H1 (cell line): Measurements from ENCODE around the gene GPR162. TPM values are rescaled to one million over a fixed set of nuclear protein-coding genes. Genes with fewer than 3 reads are reported as not detected.

Source experiments
- CTCF ChIA-PET: fragments of 300-600 bp; sonication (Branson Sonifier 250); formaldehyde crosslinking; loops from one replicate; lab custom pipeline; 2021; ENCODE audit not compliant: partially characterized antibody; lab: Charles Lee
- POLR2A ChIA-PET: fragments of 300-600 bp; sonication (Branson Sonifier 250); formaldehyde crosslinking; loops from one replicate; lab custom pipeline; 2021; ENCODE audit warnings: inconsistent platforms; ENCODE audit not compliant: partially characterized antibody; lab: Charles Lee
- DNase-seq, 2 experiments: peaks; one replicate each; pipeline versions ENCODE4 v3.0.0 to v3.0.0-alpha.2; 2010 to 2022; ENCODE audit warnings: low spot score in 2 of 2, low read depth in 1 of 2, mixed read lengths in 1 of 2
- FAIRE-seq: peaks from 2 replicates; lab custom pipeline; 2011; peaks lifted over from hg19 to GRCh38; lab: Jason Lieb, UNC
- H2AFZ ChIP-seq: 2 replicates; pipeline ENCODE4 v1.8.1; 2012; ENCODE audit warnings: low read length, inconsistent platforms
- H2AK5ac ChIP-seq: 2 replicates; pipeline ENCODE4 v1.6.1; 2013; ENCODE audit warnings: low read depth, low read length
- H2BK120ac ChIP-seq: replicated peaks from 2 replicates; pipeline ENCODE3; 2013; ENCODE audit warnings: low read depth, low read length, inconsistent platforms
- H2BK12ac ChIP-seq: 2 replicates; pipeline ENCODE4 v1.6.1; 2013; ENCODE audit warnings: low read depth, low read length
- H2BK15ac ChIP-seq: 2 replicates; pipeline ENCODE4 v1.6.1; 2013; ENCODE audit warnings: low read length
- H2BK20ac ChIP-seq: 2 replicates; pipeline ENCODE4 v1.6.1; 2013; ENCODE audit warnings: low read length
- H2BK5ac ChIP-seq: 2 replicates; pipeline ENCODE4 v1.6.1; 2013; ENCODE audit warnings: low read depth, low read length
- H3K14ac ChIP-seq: 2 replicates; pipeline ENCODE4 v1.6.1; 2013; ENCODE audit warnings: inconsistent platforms; ENCODE audit not compliant: insufficient read length
- H3K18ac ChIP-seq: 2 replicates; pipeline ENCODE4 v1.6.1; 2013; ENCODE audit warnings: low read length; ENCODE audit errors: extremely low read depth
- H3K23ac ChIP-seq: 2 replicates; pipeline ENCODE4 v1.6.1; 2013; ENCODE audit warnings: inconsistent platforms; ENCODE audit not compliant: insufficient read length
- H3K23me2 ChIP-seq: 2 replicates; pipeline ENCODE4 v1.6.1; 2013; ENCODE audit warnings: low read depth, low read length
- H3K27ac ChIP-seq: 2 replicates; pipeline ENCODE4 v1.6.1; 2011; ENCODE audit warnings: low read depth, low read length, inconsistent platforms
- H3K27me3 ChIP-seq, 4 experiments: replicated peaks in 1 of 4; 1 replicate in 1 of 4; 2 replicates in 3 of 4; pipeline versions ENCODE4 v1.6.1 to v1.8.1; 2011 to 2013; ENCODE audit warnings: low read length in 3 of 4, mild to moderate bottlenecking in 3 of 4, inconsistent platforms in 2 of 4, mixed read lengths in 2 of 4, moderate library complexity in 1 of 4; ENCODE audit not compliant: control insufficient read depth in 3 of 4, insufficient read depth in 3 of 4; ENCODE audit errors: extremely low read depth in 1 of 4
- H3K36me3 ChIP-seq, 4 experiments: 2 replicates each; pipeline versions ENCODE4 v1.6.1 to v1.8.1; 2011 to 2013; ENCODE audit warnings: mild to moderate bottlenecking in 4 of 4, low read length in 3 of 4, moderate library complexity in 2 of 4, control low read depth in 1 of 4, inconsistent platforms in 1 of 4; ENCODE audit not compliant: insufficient read depth in 4 of 4, control insufficient read depth in 2 of 4
- H3K4ac ChIP-seq: replicated peaks from 2 replicates; pipeline ENCODE3; 2013; ENCODE audit warnings: low read length, low read depth, mixed read lengths, inconsistent platforms; ENCODE audit not compliant: insufficient read length
- H3K4me1 ChIP-seq, 4 experiments: replicated peaks in 1 of 4; 1 replicate in 1 of 4; 2 replicates in 3 of 4; pipeline versions ENCODE4 v1.6.1 to v1.8.1; 2011 to 2013; ENCODE audit warnings: low read length in 3 of 4, inconsistent platforms in 2 of 4, mixed read lengths in 1 of 4; ENCODE audit not compliant: insufficient read depth in 4 of 4, control insufficient read depth in 3 of 4
- H3K4me2 ChIP-seq, 2 experiments: 2 replicates each; pipeline versions ENCODE4 v1.6.1 to v1.8.1; 2011 to 2013; ENCODE audit warnings: low read depth in 2 of 2, low read length in 2 of 2, control low read depth in 1 of 2, inconsistent platforms in 1 of 2, mild to moderate bottlenecking in 1 of 2; ENCODE audit not compliant: insufficient read depth in 1 of 2
- H3K4me3 ChIP-seq, 4 experiments: fragments of 200-600, 300-600 bp in 1 of 4; sonication (generic), shearing (Covaris generic), sonication (Bioruptor Twin) in 1 of 4; 2 replicates each; pipeline versions ENCODE4 v1.5.1 to v1.8.1; 2011 to 2016; ENCODE audit warnings: low read length in 4 of 4, low read depth in 3 of 4, control low read depth in 2 of 4, inconsistent platforms in 2 of 4, mild to moderate bottlenecking in 2 of 4, mixed read lengths in 1 of 4, moderate library complexity in 1 of 4; ENCODE audit not compliant: insufficient read depth in 2 of 4; ENCODE audit errors: extremely low read depth in 1 of 4
- H3K56ac ChIP-seq: replicated peaks from 2 replicates; pipeline ENCODE3; 2013; ENCODE audit warnings: low read depth, mild to moderate bottlenecking, mixed read lengths, low read length, inconsistent platforms; ENCODE audit not compliant: insufficient read length
- H3K79me1 ChIP-seq: 2 replicates; pipeline ENCODE4 v1.6.1; 2013; ENCODE audit warnings: low read depth, low read length, control low read depth
- H3K79me2 ChIP-seq, 2 experiments: 2 replicates each; pipeline versions ENCODE4 v1.6.1 to v1.8.1; 2012 to 2013; ENCODE audit warnings: low read length in 2 of 2, mild to moderate bottlenecking in 2 of 2, inconsistent platforms in 1 of 2; ENCODE audit not compliant: insufficient read depth in 2 of 2, control insufficient read depth in 1 of 2
- H3K9ac ChIP-seq, 4 experiments: replicated peaks in 1 of 4; 1 replicate in 1 of 4; 2 replicates in 3 of 4; pipeline versions ENCODE4 v1.6.1 to v1.8.1; 2011 to 2013; ENCODE audit warnings: low read depth in 3 of 4, low read length in 3 of 4, control low read depth in 2 of 4, mild to moderate bottlenecking in 2 of 4, moderate library complexity in 2 of 4, inconsistent platforms in 1 of 4; ENCODE audit errors: extremely low read depth in 1 of 4
- H3K9me3 ChIP-seq, 2 experiments: 2 replicates each; pipeline versions ENCODE4 v1.6.1 to v1.8.1; 2012 to 2013; ENCODE audit warnings: mild to moderate bottlenecking in 2 of 2, moderate library complexity in 2 of 2, control low read depth in 1 of 2, inconsistent platforms in 1 of 2, low read depth in 1 of 2, low read length in 1 of 2, mixed read lengths in 1 of 2; ENCODE audit not compliant: insufficient read depth in 2 of 2
- H4K20me1 ChIP-seq, 2 experiments: replicated peaks in 1 of 2; 2 replicates each; pipeline versions ENCODE3 to v1.8.1; 2011 to 2013; ENCODE audit warnings: inconsistent platforms in 2 of 2, low read length in 2 of 2, mild to moderate bottlenecking in 1 of 2; ENCODE audit not compliant: insufficient read depth in 2 of 2, control insufficient read depth in 1 of 2
- H4K5ac ChIP-seq: 2 replicates; pipeline ENCODE4 v1.6.1; 2013; ENCODE audit warnings: low read length, low read depth, mixed read lengths, inconsistent platforms; ENCODE audit not compliant: insufficient read length
- H4K8ac ChIP-seq: 2 replicates; pipeline ENCODE4 v1.8.0; 2013; ENCODE audit warnings: mild to moderate bottlenecking, moderate library complexity, low read length, inconsistent platforms; ENCODE audit not compliant: insufficient read depth; ENCODE audit errors: extremely low read depth
- H4K91ac ChIP-seq: replicated peaks from 2 replicates; pipeline ENCODE3; 2013; ENCODE audit warnings: low read length, mixed read lengths, inconsistent platforms; ENCODE audit not compliant: insufficient read length
- BCL11A ChIP-seq, 2 experiments: IDR thresholded peaks; one replicate each; pipeline ENCODE4 v1.6.1; 2011; ENCODE audit warnings: low read depth in 2 of 2, low read length in 2 of 2, mild to moderate bottlenecking in 2 of 2
- BRCA1 ChIP-seq: IDR thresholded peaks from 2 replicates; pipeline ENCODE4 v1.6.1; 2012; ENCODE audit warnings: low read depth, low read length, improper control_type of control experiment
- CREB1 ChIP-seq: IDR thresholded peaks from 2 replicates; pipeline ENCODE4 v1.6.1; 2012; ENCODE audit warnings: inconsistent platforms
- CTBP2 ChIP-seq: IDR thresholded peaks from 2 replicates; pipeline ENCODE4 v1.7.0; 2011; ENCODE audit warnings: borderline replicate concordance, mild to moderate bottlenecking, moderate library complexity, mixed read lengths, low read length; ENCODE audit not compliant: insufficient read depth, insufficient read length
- GTF2F1 ChIP-seq: IDR thresholded peaks from 2 replicates; pipeline ENCODE4 v1.6.1; 2012; ENCODE audit warnings: low read depth, low read length, improper control_type of control experiment, borderline replicate concordance
- KDM5A ChIP-seq: fragments of 200-600 bp; IDR thresholded peaks from 2 replicates; pipeline ENCODE4 v1.7.1; 2012; ENCODE audit warnings: mild to moderate bottlenecking, low read length, inconsistent platforms, mixed read lengths
- POLR2A ChIP-seq, 2 experiments: IDR thresholded peaks; 1 replicate in 1 of 2; 2 replicates in 1 of 2; pipeline ENCODE4 v1.6.1; 2011; ENCODE audit warnings: low read depth in 2 of 2, low read length in 2 of 2, mild to moderate bottlenecking in 2 of 2; ENCODE audit errors: control extremely low read depth in 1 of 2
- RAD21 ChIP-seq, 2 experiments: IDR thresholded peaks in 1 of 2; conservative IDR thresholded peaks in 1 of 2; 2 replicates each; pipeline ENCODE4 v1.6.1; 2011; ENCODE audit warnings: low read depth in 2 of 2, low read length in 2 of 2, improper control_type of control experiment in 1 of 2, inconsistent platforms in 1 of 2, mild to moderate bottlenecking in 1 of 2, moderate library complexity in 1 of 2
- SIRT6 ChIP-seq: IDR thresholded peaks from one replicate; pipeline ENCODE4 v1.7.1; 2012; ENCODE audit warnings: low read length, inconsistent platforms
- SP2 ChIP-seq: IDR thresholded peaks from 2 replicates; pipeline ENCODE4 v1.6.1; 2012; ENCODE audit warnings: mild to moderate bottlenecking, low read length, inconsistent platforms
- SP4 ChIP-seq: IDR thresholded peaks from 2 replicates; pipeline ENCODE4 v1.6.1; 2012; ENCODE audit warnings: low read length, inconsistent platforms
- TBP ChIP-seq: IDR thresholded peaks from 2 replicates; pipeline ENCODE4 v1.6.1; 2011; ENCODE audit warnings: low read depth, low read length, improper control_type of control experiment
- TEAD4 ChIP-seq: IDR thresholded peaks from 2 replicates; pipeline ENCODE4 v1.6.1; 2012; ENCODE audit warnings: low read depth, low read length, inconsistent platforms, mixed read lengths
- USF2 ChIP-seq: IDR thresholded peaks from 2 replicates; pipeline ENCODE4 v1.6.1; 2011; ENCODE audit warnings: low read length, improper control_type of control experiment
- WGBS, 2 experiments: shearing (Covaris generic) in 1 of 2; methylation state at CpG; one replicate each; pipeline versions ENCODE4 v1.1.6 to v1.1.7; 2013 to 2015; ENCODE audit warnings: low lambda C conversion rate in 2 of 2, mixed read lengths in 2 of 2, inconsistent platforms in 1 of 2, low coverage in 1 of 2, missing lambda C conversion rate in 1 of 2; ENCODE audit not compliant: insufficient replicate concordance in 2 of 2, insufficient coverage in 1 of 2, insufficient read length in 1 of 2; ENCODE audit errors: extremely low coverage in 1 of 2, missing lambda C conversion rate in 1 of 2; 5-methylcytosine and 5-hydroxymethylcytosine counted together
- polyA plus RNA-seq, 7 experiments: library from polyadenylated mRNA; depleted of rRNA in 3 of 7; stranded (reverse) in 5 of 7; unstranded in 2 of 7; fragments of >200 nt in 5 of 7; fragments of 200-250 nt in 2 of 7; gene quantifications; 1 replicate in 5 of 7; 2 replicates in 1 of 7; 4 replicates in 1 of 7; pipeline versions ENCODE4 v1.2.1 to v1.2.3, GENCODE V29; 2011 to 2013; ENCODE audit warnings: missing spikeins in 2 of 7, mixed read lengths in 2 of 7
- total RNA-seq: library from RNA; stranded (reverse); fragmentation: NEBNext Ultra II Directional; extraction: Animal tissue kit (Norgen Biotek cat#: 25700); gene quantifications from 2 replicates; pipeline ENCODE4 v1.2.1, GENCODE V29; 2021

GPR162 gene
- total and polyA plus RNA-seq, 2 of the 8 experiments (the other 6 are each of a cell fraction or from before 2014, with no cell fraction given): 7.3 to 8.8 TPM

GRCh38 chr12:6863033-6863432, 41.4 kb downstream of the GPR162 start:
- no peak overlapping the region for H2BK20ac ChIP-seq
- DNase-seq (no peak), FAIRE-seq (no peak)
- H3K56ac ChIP-seq: no peak overlapping the region
- no peaks in the 10 kb centered on the region for H3K27me3 ChIP-seq
- WGBS, 2 experiments: 93% methylated on average over 11 of the region's 11 CpGs; no CpG with 5 or more reads in 1 of the 2 experiments
- H3K9me3 ChIP-seq: no peaks in the 10 kb centered on the region
- H3K4me2 ChIP-seq: no peak overlapping the region
- H4K5ac ChIP-seq: no peak overlapping the region
- H2BK5ac ChIP-seq: no peak overlapping the region
- no peak overlapping the region for H2AFZ ChIP-seq
- no peak overlapping the region for H3K23ac ChIP-seq
- no peak overlapping the region for H2BK12ac ChIP-seq
- no peak overlapping the region for H3K18ac ChIP-seq
- H3K4ac ChIP-seq: no peak overlapping the region
- H3K14ac ChIP-seq: no peak overlapping the region
- H4K8ac ChIP-seq: no peak overlapping the region; the same call in 1 of the 2 replicates
- no peak overlapping the region for H3K27ac ChIP-seq
- H3K79me2 ChIP-seq: peaks cover 0 to 7% of the 10 kb centered on the region in 2 experiments; a peak in 2 of 4 replicates
- no peak overlapping the region for H4K91ac ChIP-seq
- peaks cover under 1 to 2% of the 10 kb centered on the region in 2 experiments for H4K20me1 ChIP-seq
- ChIA-PET CTCF (interaction anchor here (0.8 to 2.1 kb wide), 2 partner anchors 10 to 15 kb away, joined by 3 to 7 read pairs; no protein-coding TSS in a partner anchor), POLR2A (interaction anchor here (14.9 to 18.9 kb wide), 2 partner anchors 18 to 77 kb away, joined by 442 to 588 read pairs; partner anchors contain the start of genes C12orf57, CDCA3, GNB3 and RNU7-1)
- H2BK15ac ChIP-seq: no peak overlapping the region
- H3K4me1 ChIP-seq: peaks cover 5 to 16% (median 11%) of the 10 kb centered on the region in 4 experiments
- H3K23me2 ChIP-seq: peaks cover 5% of the 10 kb centered on the region; the same call in 1 of the 2 replicates
- H3K4me3 ChIP-seq: no peak overlapping the region
- H3K79me1 ChIP-seq: no peaks in the 10 kb centered on the region; the same call in 1 of the 2 replicates
- H3K36me3 ChIP-seq: peaks cover 25 to 61% (median 50%) of the 10 kb centered on the region in 4 experiments
- H2AK5ac ChIP-seq: no peak overlapping the region
- no peak overlapping the region for H2BK120ac ChIP-seq
- no peak overlapping the region for H3K9ac ChIP-seq
- TF ChIP-seq SP4: no peak
- no peak for TF ChIP-seq POLR2A (IDR thresholded peaks at IDR 0.05; ENCODE audit: control extremely low read depth in 1 of 2, low read depth in 2 of 2, low read length in 2 of 2)
- TF ChIP-seq TEAD4: no peak
- no peak for TF ChIP-seq BRCA1
- no peak for TF ChIP-seq GTF2F1
- no peak for TF ChIP-seq SP2
- no peak for TF ChIP-seq KDM5A
- no peak for TF ChIP-seq TBP
- no peak for TF ChIP-seq SIRT6
- no peak for TF ChIP-seq CTBP2
- TF ChIP-seq RAD21 (IDR thresholded peaks at IDR 0.05 in 1 of 2, conservative IDR thresholded peaks at IDR 0.05 in 1 of 2; ENCODE audit: low read depth in 2 of 2, low read length in 2 of 2): no peak
- TF ChIP-seq BCL11A (IDR thresholded peaks at IDR 0.05; ENCODE audit: low read depth in 2 of 2, low read length in 2 of 2): no peak
- TF ChIP-seq CREB1: no peak
- TF ChIP-seq USF2: no peak
